GM23248 (cell line): Measurements from ENCODE around the gene IKBIP.

ENCODE experiments used
- EZH2 ChIP-seq: fragments of 200-600 bp; sonication (generic); IDR thresholded peaks from 2 replicates; pipeline ENCODE4 v1.6.1; 2018; ENCODE audit warnings: antibody characterized with exemption, mild to moderate bottlenecking; ENCODE audit not compliant: insufficient read depth, poor library complexity, severe bottlenecking
- EZH2phosphoT487 ChIP-seq: fragments of 200-600 bp; sonication (generic); IDR thresholded peaks from 2 replicates; pipeline ENCODE4 v1.6.1; 2018; ENCODE audit warnings: antibody characterized with exemption, moderate library complexity, mild to moderate bottlenecking, low read depth; ENCODE audit not compliant: insufficient read depth

GRCh38 chr12:98580695-98581094 lies 63.9 kb downstream of the IKBIP start:
- TF ChIP-seq EZH2 (no peak), EZH2phosphoT487 (no peak)
